Lung (tissue), 12 donors: Measurements from ENCODE around the gene TMEM91. TPM values are rescaled to one million over a fixed set of nuclear protein-coding genes. Genes with fewer than 3 reads are reported as not detected.

Experiments used
- ATAC-seq: fragments of 200-7000 bp; cut with Tn5 transposase; one replicate; pipeline ENCODE4 v1.9.1; 2020; ENCODE audit warnings: moderate number of reproducible peaks; ENCODE audit not compliant: insufficient read depth, low FRiP score
- DNase-seq, 3 donors: peaks; one replicate each; pipeline ENCODE4 v3.0.0-alpha.2; 2013 to 2017
- H3K27ac ChIP-seq, 2 donors: one replicate each; pipeline ENCODE4 v1.5.1; 2013; ENCODE audit warnings: mild to moderate bottlenecking in 2 of 2, moderate library complexity in 2 of 2, control low read depth in 1 of 2, inconsistent platforms in 1 of 2, low read depth in 1 of 2, low read length in 1 of 2
- H3K27me3 ChIP-seq, 3 donors: one replicate each; pipeline ENCODE4 v1.5.1; 2013; ENCODE audit warnings: low read length in 2 of 3; ENCODE audit not compliant: control insufficient read depth in 3 of 3, insufficient read depth in 3 of 3
- H3K36me3 ChIP-seq, 4 donors: one replicate each; pipeline ENCODE4 v1.5.1; 2013; ENCODE audit warnings: low read length in 4 of 4, mild to moderate bottlenecking in 1 of 4, moderate library complexity in 1 of 4; ENCODE audit not compliant: control insufficient read depth in 4 of 4, insufficient read depth in 4 of 4
- H3K4me1 ChIP-seq, 5 donors: one replicate each; pipeline ENCODE4 v1.5.1; 2013; ENCODE audit warnings: low read length in 5 of 5, mild to moderate bottlenecking in 2 of 5, moderate library complexity in 1 of 5; ENCODE audit not compliant: control insufficient read depth in 5 of 5, insufficient read depth in 5 of 5
- H3K4me3 ChIP-seq: one replicate; pipeline ENCODE4 v1.5.1; 2013; ENCODE audit warnings: mild to moderate bottlenecking, control low read depth, moderate library complexity
- H3K9ac ChIP-seq, 2 donors: one replicate each; pipeline ENCODE4 v1.5.1; 2013; ENCODE audit warnings: low read length in 2 of 2, control low read depth in 1 of 2; ENCODE audit not compliant: insufficient read depth in 1 of 2
- H3K9me3 ChIP-seq, 4 donors: one replicate each; pipeline ENCODE4 v1.5.1; 2013; ENCODE audit warnings: low read length in 3 of 4, mild to moderate bottlenecking in 1 of 4, moderate library complexity in 1 of 4; ENCODE audit not compliant: control insufficient read depth in 4 of 4, insufficient read depth in 3 of 4
- WGBS, 2 donors: extraction: QIAGEN DNeasy Blood & Tissue Kit; methylation state at CpG; one replicate each; pipeline ENCODE4 v1.1.7; 2013; 5-methylcytosine and 5-hydroxymethylcytosine counted together
- polyA plus RNA-seq, 2 donors: library from polyadenylated mRNA; stranded (reverse); fragments of 200-250 nt; gene quantifications; one replicate each; pipeline ENCODE4 v1.2.1, GENCODE V29; 2013
- total RNA-seq, 2 donors: library from RNA; depleted of rRNA in 1 of 2; stranded (reverse); fragments of >200 nt in 1 of 2; gene quantifications; one replicate each; pipeline ENCODE4 v1.2.1, GENCODE V29; 2014 to 2021
- TF ChIP-seq, protein P1 (sequence below): IDR thresholded peaks from 2 replicates; pipeline ENCODE4 v1.5.1; 2012; ENCODE audit warnings: mild to moderate bottlenecking; ENCODE audit errors: control extremely low read depth, extremely low read depth
- donor health status: control.
- donor health status: control.
- donor health status: Bipolar disorder and iron deficiency.
- donor health status: healthy.
- donor health status: DM: yes; HTN: yes; CAD: no.

Gene TMEM91
- total and polyA plus RNA-seq, 4 donors = 13.6 to 39.8 (median 17.0) TPM

DNA sequence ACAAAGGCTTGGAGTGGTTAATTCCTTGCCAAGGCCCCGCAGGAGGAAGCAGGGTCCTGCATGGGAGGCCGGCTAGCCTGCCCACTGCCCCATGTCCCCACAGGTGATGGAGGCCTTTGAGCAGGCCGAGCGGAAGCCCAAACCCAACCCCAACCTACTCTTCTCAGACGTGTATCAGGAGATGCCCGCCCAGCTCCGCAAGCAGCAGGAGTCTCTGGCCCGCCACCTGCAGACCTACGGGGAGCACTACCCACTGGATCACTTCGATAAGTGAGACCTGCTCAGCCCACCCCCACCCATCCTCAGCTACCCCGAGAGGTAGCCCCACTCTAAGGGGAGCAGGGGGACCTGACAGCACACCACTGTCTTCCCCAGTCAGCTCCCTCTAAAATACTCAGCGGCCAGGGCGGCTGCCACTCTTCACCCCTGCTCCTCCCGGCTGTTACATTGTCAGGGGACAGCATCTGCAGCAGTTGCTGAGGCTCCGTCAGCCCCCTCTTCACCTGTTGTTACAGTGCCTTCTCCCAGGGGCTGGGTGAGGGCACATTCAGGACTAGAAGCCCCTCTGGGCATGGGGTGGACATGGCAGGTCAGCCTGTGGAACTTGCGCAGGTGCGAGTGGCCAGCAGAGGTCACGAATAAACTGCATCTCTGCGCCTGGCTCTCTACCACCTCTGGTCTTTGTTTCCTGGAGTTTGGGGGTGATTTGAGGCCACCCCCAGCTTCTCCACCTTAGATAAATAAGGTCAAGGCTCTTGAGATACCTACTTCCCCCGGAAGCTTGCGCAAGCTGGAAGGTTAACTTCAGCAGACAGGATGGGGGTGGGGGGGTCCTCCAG lies 48.2 kb downstream of the TMEM91 start:
- DNase-seq (no peak), ATAC-seq (no peak)
- no peaks in the 10 kb centered on the region for H3K27me3 ChIP-seq
- H3K4me3 ChIP-seq = no peak overlapping the region
- 67% methylated on average over 21 of the region's 21 CpGs for WGBS, 2 donors
- no peak overlapping the region for H3K9ac ChIP-seq
- peaks cover 0 to 31% (median 13%) of the 10 kb centered on the region in 5 donors for H3K4me1 ChIP-seq
- TF ChIP-seq, protein P1, sequence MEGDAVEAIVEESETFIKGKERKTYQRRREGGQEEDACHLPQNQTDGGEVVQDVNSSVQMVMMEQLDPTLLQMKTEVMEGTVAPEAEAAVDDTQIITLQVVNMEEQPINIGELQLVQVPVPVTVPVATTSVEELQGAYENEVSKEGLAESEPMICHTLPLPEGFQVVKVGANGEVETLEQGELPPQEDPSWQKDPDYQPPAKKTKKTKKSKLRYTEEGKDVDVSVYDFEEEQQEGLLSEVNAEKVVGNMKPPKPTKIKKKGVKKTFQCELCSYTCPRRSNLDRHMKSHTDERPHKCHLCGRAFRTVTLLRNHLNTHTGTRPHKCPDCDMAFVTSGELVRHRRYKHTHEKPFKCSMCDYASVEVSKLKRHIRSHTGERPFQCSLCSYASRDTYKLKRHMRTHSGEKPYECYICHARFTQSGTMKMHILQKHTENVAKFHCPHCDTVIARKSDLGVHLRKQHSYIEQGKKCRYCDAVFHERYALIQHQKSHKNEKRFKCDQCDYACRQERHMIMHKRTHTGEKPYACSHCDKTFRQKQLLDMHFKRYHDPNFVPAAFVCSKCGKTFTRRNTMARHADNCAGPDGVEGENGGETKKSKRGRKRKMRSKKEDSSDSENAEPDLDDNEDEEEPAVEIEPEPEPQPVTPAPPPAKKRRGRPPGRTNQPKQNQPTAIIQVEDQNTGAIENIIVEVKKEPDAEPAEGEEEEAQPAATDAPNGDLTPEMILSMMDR = no peak
- no peaks in the 10 kb centered on the region for H3K9me3 ChIP-seq
- H3K27ac ChIP-seq = peak overlapping the region in 1 of 2 donors; percentile 60
- peaks cover 4 to 39% (median 10%) of the 10 kb centered on the region in 4 donors for H3K36me3 ChIP-seq

DNA sequence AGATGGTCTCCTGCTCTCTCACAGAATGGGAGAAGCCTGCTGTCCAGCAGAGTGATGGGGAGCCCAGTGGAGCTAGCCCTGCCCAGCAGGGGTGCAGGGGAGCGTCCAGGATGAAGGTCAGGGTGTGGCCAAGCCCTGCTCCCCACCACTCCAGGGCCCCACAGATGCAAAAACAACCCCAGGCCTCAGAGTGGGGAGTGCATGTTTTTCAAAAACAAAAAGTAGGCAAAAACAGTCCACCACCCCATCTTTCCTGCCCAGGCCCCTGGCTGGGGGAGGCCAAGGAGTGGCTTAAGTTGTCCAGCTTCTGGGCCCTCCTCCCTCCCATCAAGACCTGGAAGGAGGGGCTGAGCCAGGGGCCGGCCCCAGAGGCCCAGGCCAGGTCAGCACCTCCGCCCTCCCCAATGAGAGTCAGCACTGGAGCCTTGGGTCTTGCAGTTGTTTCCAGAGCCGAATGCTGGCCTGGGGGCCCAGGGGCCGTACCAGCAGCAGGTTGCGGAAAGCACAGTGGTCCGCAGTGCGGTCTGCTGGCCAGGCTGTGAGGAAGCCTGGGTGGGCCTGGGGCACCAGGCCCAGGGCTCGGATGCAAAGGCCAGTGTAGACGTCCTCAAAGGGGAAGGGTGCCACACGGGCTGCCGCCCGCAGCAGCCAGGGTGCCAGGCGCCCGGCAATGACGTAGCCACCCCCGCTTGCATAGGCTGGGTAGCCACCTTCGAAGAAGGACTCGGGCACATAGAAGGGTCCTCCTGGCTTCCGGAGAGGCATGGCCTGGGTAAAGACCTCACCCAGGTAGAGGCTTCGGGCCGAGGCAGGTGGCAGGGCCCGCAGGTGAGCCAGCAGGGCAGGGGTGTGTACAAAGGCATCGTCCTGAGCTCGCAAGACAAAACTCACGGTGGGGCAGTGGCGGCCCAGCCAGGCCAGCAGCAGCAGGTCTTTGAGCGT lies 49.1 kb downstream of the TMEM91 start:
- no peak overlapping the region for H3K9ac ChIP-seq
- peak overlapping the region in 1 of 2 donors; percentile 59 for H3K27ac ChIP-seq
- ATAC-seq = no peak

DNA sequence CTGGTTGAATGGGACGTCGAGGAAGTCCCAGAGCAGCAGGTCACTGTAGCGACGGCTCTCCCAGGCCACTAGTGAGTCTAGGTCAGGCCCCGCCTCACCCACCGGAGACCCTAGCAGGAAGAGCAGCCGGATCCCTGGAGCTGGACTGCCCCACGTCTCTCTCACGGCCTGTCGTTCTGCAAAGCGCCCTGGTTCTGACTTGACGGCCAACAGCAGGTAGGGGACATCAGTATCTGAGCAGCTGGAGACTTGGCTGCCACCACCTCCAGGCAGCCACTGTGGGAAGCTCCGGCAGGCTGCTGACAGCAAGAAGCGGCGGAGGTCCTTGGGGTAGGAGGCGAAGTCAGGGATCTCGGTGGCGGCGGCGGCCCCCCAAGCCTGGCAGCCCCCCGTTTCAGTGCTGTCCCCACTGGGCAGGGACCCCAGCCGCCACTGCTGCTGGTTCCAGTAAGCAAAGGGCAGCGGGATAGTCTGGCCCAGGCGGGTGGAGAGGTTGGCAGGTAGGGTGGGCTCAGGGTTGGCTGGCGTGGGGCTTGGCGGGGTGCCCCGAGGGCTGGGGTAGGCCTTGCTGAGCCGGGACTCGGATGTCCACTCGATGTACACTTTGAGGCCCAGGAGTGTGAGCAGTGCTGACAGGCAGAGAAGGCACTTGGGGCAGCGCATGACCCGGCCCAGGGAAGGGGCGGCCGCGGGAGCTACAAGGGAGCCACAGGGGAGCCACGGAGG lies 49.9 kb downstream of the TMEM91 start:
- Histone ChIP-seq H3K27ac (peak overlapping the region; percentile 59 to 86), H3K9ac (no peak overlapping the region), H3K36me3 (peaks cover 0 to 29% (median 3%) of the 10 kb centered on the region in 4 donors), H3K4me1 (peaks cover 0 to 26% (median 13%) of the 10 kb centered on the region in 5 donors), H3K9me3 (no peaks in the 10 kb centered on the region), H3K27me3 (no peaks in the 10 kb centered on the region), H3K4me3 (peak overlapping the region; percentile 35)
- ATAC-seq (no peak), DNase-seq (no peak)
- TF ChIP-seq, protein P1 = no peak
- 62 to 80% methylated on average over 36 of the region's 36 CpGs for WGBS, 2 donors

More for the DNA sequence above, 49.1 kb downstream of the TMEM91 start:
- Histone ChIP-seq H3K27me3 (no peaks in the 10 kb centered on the region), H3K4me1 (peaks cover 0 to 31% (median 13%) of the 10 kb centered on the region in 5 donors), H3K36me3 (peaks cover 0 to 36% (median 4%) of the 10 kb centered on the region in 4 donors), H3K4me3 (peak overlapping the region; percentile 11), H3K9me3 (no peaks in the 10 kb centered on the region)
- WGBS, 2 donors = 73 to 83% methylated on average over 28 of the region's 28 CpGs
- TF ChIP-seq, protein P1 = no peak
- no peak for DNase-seq
